ENCODE results near the gene ZNF462. TPM values are rescaled to one million over a fixed set of nuclear protein-coding genes. Genes with fewer than 3 reads are reported as not detected.
A peak's percentile ranks its signal among the peaks of the same experiment; 100 is the strongest.

Gene ZNF462
- total and polyA plus RNA-seq, 2 of the 4 experiments (the other 2 are of a cell fraction) = 6.1 to 18.8 TPM

DNA sequence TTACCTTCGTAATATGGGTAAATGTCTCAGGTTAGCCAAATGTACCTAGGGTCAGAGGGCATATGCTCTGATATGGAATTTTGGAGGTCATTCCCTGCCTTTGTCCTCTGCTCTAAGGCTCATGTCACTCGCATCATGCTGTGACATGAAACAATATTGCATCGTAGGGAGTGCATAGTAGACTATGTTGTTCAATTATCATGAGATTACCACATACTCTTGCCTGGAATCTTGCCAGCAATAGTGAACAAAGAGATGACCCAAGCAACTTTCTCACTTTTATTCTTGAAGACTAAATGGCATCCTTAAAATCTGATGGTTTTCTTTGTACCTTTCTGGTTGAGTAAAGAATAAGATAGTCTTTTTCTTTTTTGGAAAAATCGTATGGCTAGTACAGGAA is 27.6 kb downstream of the ZNF462 start:
- BruUV-seq (replicated peaks) = no TSS peak
- WGBS, 2 experiments (ENCODE audit: extremely low coverage in 2 of 2, insufficient read length in 1 of 2) = no CpG with 5 or more reads among the region's 4 CpGs

More for the DNA sequence above, 27.6 kb downstream of the ZNF462 start:
- Histone ChIP-seq H2AK9ac (replicated peaks; ENCODE audit: low read depth, low read length, poor library complexity) (no peak overlapping the region), H3K56ac (ENCODE audit: extremely low read depth, insufficient read depth, low read length) (no peak overlapping the region), H2BK5ac (ENCODE audit: low read depth, low read length, poor library complexity, severe bottlenecking) (no peak overlapping the region), H3K79me1 (ENCODE audit: low read depth in 1 of 2, low read length in 2 of 2) (peaks cover 28 to 61% of the 10 kb centered on the region in 2 experiments), H3K14ac (replicated peaks; ENCODE audit: low read depth, low read length) (no peak overlapping the region), H2BK20ac (ENCODE audit: low read depth, low read length) (no peak overlapping the region), H3K23ac (ENCODE audit: low read depth, low read length) (no peak overlapping the region), H2BK15ac (ENCODE audit: low read depth, low read length) (peak overlapping the region; percentile 8; the same call in 1 of the 3 replicates), H4K20me1 (ENCODE audit: insufficient read depth, low read length) (peaks cover 5% of the 10 kb centered on the region; the same call in 1 of the 2 replicates), H3K4me2 (ENCODE audit: low read depth, low read length) (no peak overlapping the region), H3K18ac (ENCODE audit: low read depth, low read length) (no peak overlapping the region), H3K4ac (ENCODE audit: low read depth, low read length) (no peak overlapping the region; the same call in 1 of the 2 replicates), H3K27me3 (ENCODE audit: control insufficient read depth, insufficient read depth, low read length) (no peaks in the 10 kb centered on the region), H4K5ac (ENCODE audit: low read depth, low read length) (no peak overlapping the region), H3K4me3 (ENCODE audit: insufficient read depth, low read depth, low read length) (no peak overlapping the region), H3K27ac (ENCODE audit: insufficient read depth, low read length) (no peak overlapping the region), H2BK120ac (ENCODE audit: low read depth, low read length) (no peak overlapping the region), H4K8ac (ENCODE audit: low read depth in 2 of 2, low read length in 2 of 2) (no peak overlapping the region), H3K9ac (ENCODE audit: low read depth, low read length) (no peak overlapping the region), H3K36me3 (ENCODE audit: control insufficient read depth, insufficient read depth, low read length) (no peaks in the 10 kb centered on the region), H3K9me1 (ENCODE audit: insufficient read depth, low read length) (peaks cover 10% of the 10 kb centered on the region), H3K9me3 (ENCODE audit: control insufficient read depth, insufficient read depth, low read length) (no peaks in the 10 kb centered on the region), H3K4me1 (ENCODE audit: control insufficient read depth, insufficient read depth, low read length) (peaks cover 5% of the 10 kb centered on the region), H4K91ac (ENCODE audit: insufficient read depth, low read depth, low read length) (no peak overlapping the region; the same call in 1 of the 2 replicates), H2AFZ (replicated peaks; ENCODE audit: low read length, poor library complexity) (no peak overlapping the region), H2AK5ac (ENCODE audit: low read depth, low read length) (0 out of 2 replicates have a peak overlapping the region, but pooled peaks have one; percentile 18)
- in situ Hi-C loops (cut with MboI; ENCODE audit: low sequenced_read_pairs) (loop anchor here (25.0 kb wide), 2 partner anchors 397 to 847 kb away; partner anchors contain the start of gene RAD23B), intact Hi-C loops (cut with micrococcal nuclease) (no loop called here), dilution Hi-C loops (cut with HindIII; ENCODE audit: low sequenced_read_pairs, unreplicated experiment) (no loop called here)
- ATAC-seq (ENCODE audit: low read depth) = no peak
- POLR2A ChIA-PET (ENCODE audit: unreplicated experiment) = no interaction called here
- TF ChIP-seq RAD21 (IDR thresholded peaks at IDR 0.05; ENCODE audit: low read length) = no peak
- TF ChIP-seq CEBPB (IDR thresholded peaks at IDR 0.05; ENCODE audit: low read depth, low read length) = no peak
- no peak for TF ChIP-seq USF2 (IDR thresholded peaks at IDR 0.05; ENCODE audit: low read depth, low read length)
- TF ChIP-seq, protein P1, sequence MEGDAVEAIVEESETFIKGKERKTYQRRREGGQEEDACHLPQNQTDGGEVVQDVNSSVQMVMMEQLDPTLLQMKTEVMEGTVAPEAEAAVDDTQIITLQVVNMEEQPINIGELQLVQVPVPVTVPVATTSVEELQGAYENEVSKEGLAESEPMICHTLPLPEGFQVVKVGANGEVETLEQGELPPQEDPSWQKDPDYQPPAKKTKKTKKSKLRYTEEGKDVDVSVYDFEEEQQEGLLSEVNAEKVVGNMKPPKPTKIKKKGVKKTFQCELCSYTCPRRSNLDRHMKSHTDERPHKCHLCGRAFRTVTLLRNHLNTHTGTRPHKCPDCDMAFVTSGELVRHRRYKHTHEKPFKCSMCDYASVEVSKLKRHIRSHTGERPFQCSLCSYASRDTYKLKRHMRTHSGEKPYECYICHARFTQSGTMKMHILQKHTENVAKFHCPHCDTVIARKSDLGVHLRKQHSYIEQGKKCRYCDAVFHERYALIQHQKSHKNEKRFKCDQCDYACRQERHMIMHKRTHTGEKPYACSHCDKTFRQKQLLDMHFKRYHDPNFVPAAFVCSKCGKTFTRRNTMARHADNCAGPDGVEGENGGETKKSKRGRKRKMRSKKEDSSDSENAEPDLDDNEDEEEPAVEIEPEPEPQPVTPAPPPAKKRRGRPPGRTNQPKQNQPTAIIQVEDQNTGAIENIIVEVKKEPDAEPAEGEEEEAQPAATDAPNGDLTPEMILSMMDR (conservative IDR thresholded peaks at IDR 0.05; ENCODE audit: low read depth, low read length) = no peak
- TF ChIP-seq RCOR1 (IDR thresholded peaks at IDR 0.05; ENCODE audit: insufficient replicate concordance, low read length) = no peak
- no peak for TF ChIP-seq FOS (IDR thresholded peaks at IDR 0.05; ENCODE audit: low read depth, low read length)
- no peak for TF ChIP-seq MXI1 (IDR thresholded peaks at IDR 0.05; ENCODE audit: borderline replicate concordance, low read depth, low read length)
- no peak for TF ChIP-seq NFE2L2 (IDR thresholded peaks at IDR 0.05; ENCODE audit: low read depth, low read length)
- no peak for TF ChIP-seq POLR2A (IDR thresholded peaks at IDR 0.05; ENCODE audit: low read depth, low read length)
- CTCF ChIA-PET = interaction anchor here (0.7 kb wide), 1 partner anchor 224 kb away, joined by 3 read pairs; no protein-coding TSS in a partner anchor
- no peak for DNase-seq
